SK-N-SH (cell line): ENCODE data around the gene CYP20A1.
"Not testable (repeated sequence)": the region's sequence is repeated elsewhere in the genome, so short reads cannot be mapped to it uniquely, and the experiment has no call there.

ENCODE experiments used
- CTCF ChIP-seq: fragments of 200-600 bp; sonication (generic); IDR thresholded peaks from 2 replicates; pipeline ENCODE4 v1.6.1; 2017; ENCODE audit warnings: antibody characterized with exemption, mild to moderate bottlenecking, moderate library complexity
- ELF1 ChIP-seq: IDR thresholded peaks from 2 replicates; pipeline ENCODE4 v1.4.0; 2012
- GABPA ChIP-seq: IDR thresholded peaks from 2 replicates; pipeline ENCODE4 v1.4.0; 2012; ENCODE audit warnings: low read depth, mild to moderate bottlenecking
- MAX ChIP-seq: IDR thresholded peaks from 2 replicates; pipeline ENCODE4 v1.4.0; 2012; ENCODE audit warnings: low read depth
- USF2 ChIP-seq: fragments of 150-350 bp; IDR thresholded peaks from 2 replicates; pipeline ENCODE4 v1.6.1; 2017; ENCODE audit warnings: antibody characterized with exemption, low read length, low read depth, borderline replicate concordance

GRCh38 chr2:203302586-203302985 lies 63.8 kb downstream of the CYP20A1 start:
- TF ChIP-seq CTCF, USF2, MAX, GABPA, ELF1: not testable (repeated sequence)
